LoVo (cell line): ENCODE results near the gene PROZ.
"Not testable (repeated sequence)": the region's sequence is repeated elsewhere in the genome, so short reads cannot be mapped to it uniquely, and the experiment has no call there.

ENCODE experiments used
- DNase-seq: peaks from one replicate; pipeline ENCODE4 v3.0.0-alpha.2; 2016; ENCODE audit warnings: low spot score

Gene PROZ, protein sequence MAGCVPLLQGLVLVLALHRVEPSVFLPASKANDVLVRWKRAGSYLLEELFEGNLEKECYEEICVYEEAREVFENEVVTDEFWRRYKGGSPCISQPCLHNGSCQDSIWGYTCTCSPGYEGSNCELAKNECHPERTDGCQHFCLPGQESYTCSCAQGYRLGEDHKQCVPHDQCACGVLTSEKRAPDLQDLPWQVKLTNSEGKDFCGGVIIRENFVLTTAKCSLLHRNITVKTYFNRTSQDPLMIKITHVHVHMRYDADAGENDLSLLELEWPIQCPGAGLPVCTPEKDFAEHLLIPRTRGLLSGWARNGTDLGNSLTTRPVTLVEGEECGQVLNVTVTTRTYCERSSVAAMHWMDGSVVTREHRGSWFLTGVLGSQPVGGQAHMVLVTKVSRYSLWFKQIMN

GRCh38 chr13:113157929-113158747 lies at the start of gene PROZ:
Gene PROZ, plus strand, starts transcription at chr13:113158648. Its CDS starts 13 bp downstream, at chr13:113158661.
- no peak for DNase-seq

GRCh38 chr13:113109151-113110047 lies 49.0 kb upstream of the PROZ start:
- no peak for DNase-seq

DNA sequence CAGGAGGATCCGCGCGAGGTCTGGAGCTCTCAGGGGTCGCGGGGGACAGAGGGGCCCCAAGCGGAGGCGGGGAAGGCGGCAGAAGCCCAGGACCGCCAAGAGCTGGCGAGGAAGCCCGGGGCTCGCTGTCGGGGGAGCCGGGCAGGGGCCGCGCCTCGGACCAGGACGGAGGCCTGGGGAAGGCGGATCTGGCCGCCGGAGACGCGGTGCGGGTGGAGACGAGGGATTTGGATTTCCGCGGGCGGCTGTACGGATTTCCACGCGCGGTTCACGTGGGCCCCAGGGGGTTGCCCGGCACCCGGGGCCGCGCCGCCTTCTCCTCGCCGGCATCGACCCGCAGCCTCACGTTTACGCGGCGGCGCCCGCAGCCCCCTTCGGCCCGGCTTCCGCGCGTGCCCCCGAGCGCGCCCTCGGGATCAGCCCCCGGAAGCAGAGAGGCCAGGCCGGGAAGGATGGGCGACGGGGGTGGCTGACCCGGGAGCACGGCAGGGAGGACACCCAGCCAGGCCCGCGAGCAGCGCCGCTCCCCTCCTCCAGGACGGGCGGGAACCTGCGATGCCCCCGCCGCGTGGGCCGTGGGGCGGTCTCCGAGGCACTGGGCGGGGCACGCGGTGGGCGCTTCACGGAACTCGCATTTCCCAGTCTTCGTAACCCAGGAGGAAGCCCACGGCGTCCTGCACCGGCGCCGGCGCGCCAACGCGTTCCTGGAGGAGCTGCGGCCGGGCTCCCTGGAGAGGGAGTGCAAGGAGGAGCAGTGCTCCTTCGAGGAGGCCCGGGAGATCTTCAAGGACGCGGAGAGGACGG lies 48.2 kb upstream of the PROZ start:
- no peak for DNase-seq

- DNase-seq = no peak
These were observed 47.6 kb upstream of the PROZ start for GRCh38 chr13:113110852-113111315.

DNA sequence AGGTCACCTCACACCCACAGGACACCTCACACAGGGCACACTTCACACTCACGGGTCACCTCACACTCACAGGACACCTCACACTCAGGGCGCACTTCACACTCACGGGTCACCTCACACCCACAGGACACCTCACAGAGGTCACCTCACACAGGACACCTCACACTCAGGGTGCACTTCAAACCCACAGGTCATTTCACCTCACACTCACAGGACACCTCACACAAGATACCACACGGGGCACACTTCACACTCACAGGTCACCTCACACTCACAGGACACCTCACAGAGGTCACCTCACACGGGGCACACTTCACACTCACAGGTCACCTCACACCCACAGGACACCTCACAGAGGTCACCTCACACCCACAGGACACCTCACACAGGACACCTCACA lies 46.6 kb upstream of the PROZ start:
- not testable (repeated sequence) for DNase-seq

GRCh38 chr13:113112475-113112874 lies 46.0 kb upstream of the PROZ start:
- not testable (repeated sequence) for DNase-seq

GRCh38 chr13:113112893-113113845 lies 45.3 kb upstream of the PROZ start:
- no peak for DNase-seq

DNA sequence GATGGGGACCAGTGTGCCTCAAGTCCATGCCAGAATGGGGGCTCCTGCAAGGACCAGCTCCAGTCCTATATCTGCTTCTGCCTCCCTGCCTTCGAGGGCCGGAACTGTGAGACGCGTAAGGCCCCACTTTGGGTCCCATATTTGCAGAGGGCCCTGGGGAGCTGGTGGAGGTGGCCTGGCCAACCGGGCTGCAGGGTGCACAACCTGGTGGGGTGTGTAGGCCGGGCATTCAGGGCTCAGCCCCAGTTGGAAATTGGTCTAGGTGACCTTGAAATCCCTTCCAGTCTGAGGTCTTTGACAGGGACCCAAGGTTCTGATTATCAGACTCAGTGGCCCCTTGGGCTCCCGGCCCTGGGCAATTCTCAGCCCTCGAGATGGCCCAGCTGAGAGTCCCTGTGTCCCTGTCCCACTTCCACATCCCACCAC lies 44.6 kb upstream of the PROZ start:
- no peak for DNase-seq

GRCh38 chr13:113114511-113115362 lies 43.7 kb upstream of the PROZ start:
- DNase-seq = no peak

GRCh38 chr13:113115363-113116205 lies 42.9 kb upstream of the PROZ start:
- no peak for DNase-seq

DNA sequence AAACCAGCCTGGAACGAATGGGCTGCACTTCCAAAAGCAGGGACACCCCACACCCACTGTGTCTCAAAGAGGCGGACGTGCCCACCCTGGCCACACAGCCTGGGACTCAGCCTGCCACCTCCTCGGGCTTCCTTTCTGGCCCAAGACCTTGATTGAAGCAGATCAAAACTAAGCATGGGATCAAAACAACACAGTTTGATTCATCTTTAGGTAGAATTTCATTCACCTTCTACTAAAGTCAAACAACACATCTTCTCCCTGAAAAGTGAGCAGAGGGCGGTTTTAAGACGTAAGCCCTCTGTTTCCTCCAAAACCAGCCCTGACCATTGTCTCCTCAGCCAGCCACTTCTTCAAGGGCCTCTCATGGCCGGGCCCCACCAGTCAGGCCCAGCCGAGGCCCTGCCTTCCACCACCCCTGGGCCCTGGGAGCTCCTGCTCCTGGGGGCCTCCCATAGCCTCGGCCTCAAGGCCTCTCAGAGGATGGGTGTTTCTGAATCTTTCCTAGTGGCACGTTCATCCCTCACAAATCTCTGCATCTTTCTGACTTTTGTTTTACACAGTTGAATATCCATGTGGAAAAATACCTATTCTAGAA lies 42.1 kb upstream of the PROZ start:
- DNase-seq = no peak

DNA sequence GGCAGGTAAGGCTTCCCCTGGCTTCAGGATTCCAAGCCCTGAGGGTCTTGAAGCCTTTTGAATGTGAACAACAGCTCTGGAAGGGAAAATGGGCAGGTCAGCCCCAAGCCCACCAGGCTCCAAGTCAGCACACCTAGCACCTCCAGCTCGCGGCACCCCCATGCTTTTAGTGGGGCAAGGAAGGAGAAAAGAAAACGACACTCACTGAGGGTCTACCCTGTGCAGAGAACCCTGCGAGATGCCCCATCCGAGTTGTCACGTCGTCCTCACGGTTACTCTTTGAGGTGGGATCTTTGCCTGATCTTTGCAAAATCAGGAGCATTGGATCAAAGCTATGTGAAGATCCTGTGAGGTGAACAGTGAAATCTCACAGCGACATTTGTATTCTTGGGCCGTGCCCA lies 41.6 kb upstream of the PROZ start:
- no peak for DNase-seq

- no peak for DNase-seq
These were observed 41.0 kb upstream of the PROZ start for GRCh38 chr13:113117335-113117872.

DNA sequence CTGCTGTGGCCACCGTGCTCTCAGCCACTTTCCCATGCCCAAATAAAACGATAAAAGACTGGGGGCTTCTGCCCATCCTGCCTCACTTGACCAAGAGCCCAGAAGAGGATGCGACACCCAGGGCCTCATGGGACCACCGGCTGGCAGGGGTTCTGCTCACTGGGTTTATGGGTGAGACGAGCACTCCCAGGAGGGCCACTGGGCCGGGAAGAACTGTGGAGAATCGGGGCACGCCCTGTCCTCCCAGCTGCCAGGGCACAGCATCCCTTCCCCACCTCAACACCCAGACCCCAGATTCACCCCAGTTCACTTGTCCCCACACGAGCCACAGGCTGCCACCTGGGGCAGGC lies 40.6 kb upstream of the PROZ start:
- no peak for DNase-seq

GRCh38 chr13:113118261-113119021 lies 40.0 kb upstream of the PROZ start:
- DNase-seq = no peak

DNA sequence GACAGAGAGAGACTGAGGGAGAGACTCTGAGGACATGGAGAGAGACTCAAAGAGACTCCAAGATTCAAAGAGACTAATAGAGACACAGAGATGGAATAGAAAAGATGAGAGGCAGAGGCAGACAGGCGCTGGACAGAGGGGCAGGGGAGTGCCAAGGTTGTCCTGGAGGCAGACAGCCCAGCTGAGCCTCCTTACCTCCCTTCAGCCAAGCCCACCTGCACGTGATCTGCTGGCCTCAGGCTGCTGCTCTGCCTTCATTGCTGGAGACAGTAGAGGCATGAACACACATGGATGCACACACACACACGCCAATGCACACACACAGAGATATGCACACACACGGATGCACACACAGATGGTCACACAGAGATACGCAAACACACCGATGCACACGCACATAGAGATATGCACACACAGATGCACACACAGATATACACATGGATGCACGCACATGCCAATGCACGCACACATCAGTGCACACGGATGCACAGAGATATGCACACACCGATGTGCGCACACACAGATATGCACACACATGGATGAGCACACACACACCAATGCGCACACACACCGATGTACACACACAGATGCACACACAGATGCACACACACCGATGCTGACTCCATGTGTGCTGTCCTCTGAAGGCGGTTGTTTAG lies 39.2 kb upstream of the PROZ start:
- DNase-seq = no peak
